CD14-positive monocyte (primary cell): Measurements from ENCODE around the gene RER1. TPM values are rescaled to one million over a fixed set of nuclear protein-coding genes. Genes with fewer than 3 reads are reported as not detected.

Experiments
- DNase-seq, 3 donors: peaks; one replicate each; pipeline ENCODE4 v3.0.0-alpha.2; 2011 to 2022
- H2AFZ ChIP-seq: 2 replicates; pipeline ENCODE4 v1.6.0; 2012; ENCODE audit warnings: mild to moderate bottlenecking, low read depth, low read length, inconsistent platforms; ENCODE audit not compliant: insufficient read depth, poor library complexity, severe bottlenecking
- H3K27ac ChIP-seq, 2 donors: 1 replicate in 1 of 2; 2 replicates in 1 of 2; pipeline ENCODE4 v1.5.1; 2012 to 2013; ENCODE audit warnings: low read length in 2 of 2, control low read depth in 1 of 2, inconsistent platforms in 1 of 2, low read depth in 1 of 2, mild to moderate bottlenecking in 1 of 2
- H3K27me3 ChIP-seq, 2 donors: one replicate each; pipeline versions ENCODE4 v1.6.0 to v1.6.1; 2011 to 2013; ENCODE audit warnings: low read length in 2 of 2; ENCODE audit not compliant: control insufficient read depth in 2 of 2, insufficient read depth in 2 of 2
- H3K36me3 ChIP-seq, 2 donors: replicated peaks in 1 of 2; 1 replicate in 1 of 2; 2 replicates in 1 of 2; pipeline versions ENCODE4 v1.5.1 to v1.6.1; 2012 to 2013; ENCODE audit warnings: low read length in 2 of 2, control low read depth in 1 of 2, inconsistent platforms in 1 of 2, mild to moderate bottlenecking in 1 of 2; ENCODE audit not compliant: insufficient read depth in 2 of 2, control insufficient read depth in 1 of 2
- H3K4me1 ChIP-seq, 2 donors: 1 replicate in 1 of 2; 2 replicates in 1 of 2; pipeline versions ENCODE4 v1.5.1 to v1.6.1; 2012 to 2013; ENCODE audit warnings: low read length in 2 of 2, control low read depth in 1 of 2, inconsistent platforms in 1 of 2, mild to moderate bottlenecking in 1 of 2, moderate library complexity in 1 of 2; ENCODE audit not compliant: insufficient read depth in 2 of 2, control insufficient read depth in 1 of 2
- H3K4me2 ChIP-seq: replicated peaks from 2 replicates; pipeline ENCODE3; 2012; ENCODE audit warnings: low read length, moderate library complexity, mild to moderate bottlenecking; ENCODE audit not compliant: poor library complexity, severe bottlenecking; ENCODE audit errors: extremely low read depth
- H3K4me3 ChIP-seq, 3 experiments: fragments of 200-600 bp in 1 of 3; sonication (generic) in 1 of 3; replicated peaks in 1 of 3; 1 replicate in 2 of 3; 2 replicates in 1 of 3; pipeline ENCODE4 v1.5.1; 2011 to 2013; ENCODE audit warnings: low read length in 3 of 3, mild to moderate bottlenecking in 3 of 3, control low read depth in 2 of 3, low read depth in 2 of 3, inconsistent platforms in 1 of 3, moderate library complexity in 1 of 3
- H3K79me2 ChIP-seq: 2 replicates; pipeline ENCODE4 v1.6.0; 2012; ENCODE audit warnings: mild to moderate bottlenecking, control low read depth, inconsistent platforms, low read length, moderate library complexity; ENCODE audit not compliant: insufficient read depth
- H3K9ac ChIP-seq: 2 replicates; pipeline ENCODE4 v1.6.0; 2017; ENCODE audit warnings: low read length, mild to moderate bottlenecking; ENCODE audit not compliant: insufficient read depth, poor library complexity, severe bottlenecking
- H3K9me3 ChIP-seq, 2 donors: replicated peaks in 1 of 2; 1 replicate in 1 of 2; 2 replicates in 1 of 2; pipeline versions ENCODE4 v1.5.1 to v1.6.1; 2012 to 2013; ENCODE audit warnings: low read length in 2 of 2, control low read depth in 1 of 2; ENCODE audit not compliant: control insufficient read depth in 1 of 2, insufficient read depth in 1 of 2
- H4K20me1 ChIP-seq: 2 replicates; pipeline ENCODE4 v1.6.0; 2012; ENCODE audit warnings: mild to moderate bottlenecking, low read length, control low read depth, moderate library complexity; ENCODE audit not compliant: insufficient read depth
- H3K27ac Mint-ChIP-seq, 7 donors: one replicate each; pipeline ENCODE4 v1.8.0; 2020; ENCODE audit warnings: mild to moderate bottlenecking in 7 of 7, mixed read lengths in 7 of 7, moderate library complexity in 6 of 7, inconsistent platforms in 2 of 7
- H3K27me3 Mint-ChIP-seq, 3 donors: one replicate each; pipeline ENCODE4 v1.8.0; 2021 to 2022; ENCODE audit warnings: low read depth in 3 of 3, mild to moderate bottlenecking in 3 of 3, mixed read lengths in 3 of 3, moderate library complexity in 3 of 3, inconsistent platforms in 1 of 3
- H3K36me3 Mint-ChIP-seq, 2 donors: one replicate each; pipeline ENCODE4 v1.8.0; 2020; ENCODE audit warnings: mixed read lengths in 2 of 2, inconsistent platforms in 1 of 2, mild to moderate bottlenecking in 1 of 2
- H3K4me1 Mint-ChIP-seq: one replicate; pipeline ENCODE4 v1.8.0; 2020; ENCODE audit warnings: mild to moderate bottlenecking, mixed read lengths
- H3K4me3 Mint-ChIP-seq, 2 donors: one replicate each; pipeline ENCODE4 v1.8.0; 2020; ENCODE audit warnings: mild to moderate bottlenecking in 2 of 2, mixed read lengths in 2 of 2, moderate library complexity in 1 of 2
- H3K9me3 Mint-ChIP-seq, 7 donors: one replicate each; pipeline ENCODE4 v1.8.0; 2020 to 2022; ENCODE audit warnings: mixed read lengths in 7 of 7, mild to moderate bottlenecking in 6 of 7, moderate library complexity in 6 of 7, inconsistent platforms in 2 of 7
- WGBS: methylation state at CpG from one replicate; pipeline ENCODE4 v1.1.5; 2013; ENCODE audit warnings: missing lambda C conversion rate; ENCODE audit not compliant: insufficient coverage; 5-methylcytosine and 5-hydroxymethylcytosine counted together
- intact Hi-C, 2 donors: fragments of 100-400 bp; cut with micrococcal nuclease; formaldehyde crosslinking; loops; one replicate each; pipeline versions ENCODE4 v1.15.0 to v1.15.1; 2023
- polyA plus RNA-seq, 3 donors: library from polyadenylated mRNA; depleted of rRNA in 1 of 3; unstranded in 2 of 3; stranded (reverse) in 1 of 3; fragments of 300-500 nt in 2 of 3; fragments of >200 nt in 1 of 3; fragmentation: Illumina TruSeq in 2 of 3; gene quantifications; 1 replicate in 2 of 3; 2 replicates in 1 of 3; pipeline ENCODE4 v1.2.3, GENCODE V29; 2012 to 2021
- TF ChIP-seq, protein P1 (sequence below): fragments of 200-600 bp; IDR thresholded peaks from one replicate; pipeline ENCODE4 v1.8.0; 2022; ENCODE audit warnings: antibody characterized with exemption, mild to moderate bottlenecking

RER1 gene
- polyA plus RNA-seq, 3 donors = 98.3 to 235 (median 193) TPM

GRCh38 chr1:2358072-2358471 is 33.6 kb upstream of the RER1 start:
- TF ChIP-seq, protein P1, sequence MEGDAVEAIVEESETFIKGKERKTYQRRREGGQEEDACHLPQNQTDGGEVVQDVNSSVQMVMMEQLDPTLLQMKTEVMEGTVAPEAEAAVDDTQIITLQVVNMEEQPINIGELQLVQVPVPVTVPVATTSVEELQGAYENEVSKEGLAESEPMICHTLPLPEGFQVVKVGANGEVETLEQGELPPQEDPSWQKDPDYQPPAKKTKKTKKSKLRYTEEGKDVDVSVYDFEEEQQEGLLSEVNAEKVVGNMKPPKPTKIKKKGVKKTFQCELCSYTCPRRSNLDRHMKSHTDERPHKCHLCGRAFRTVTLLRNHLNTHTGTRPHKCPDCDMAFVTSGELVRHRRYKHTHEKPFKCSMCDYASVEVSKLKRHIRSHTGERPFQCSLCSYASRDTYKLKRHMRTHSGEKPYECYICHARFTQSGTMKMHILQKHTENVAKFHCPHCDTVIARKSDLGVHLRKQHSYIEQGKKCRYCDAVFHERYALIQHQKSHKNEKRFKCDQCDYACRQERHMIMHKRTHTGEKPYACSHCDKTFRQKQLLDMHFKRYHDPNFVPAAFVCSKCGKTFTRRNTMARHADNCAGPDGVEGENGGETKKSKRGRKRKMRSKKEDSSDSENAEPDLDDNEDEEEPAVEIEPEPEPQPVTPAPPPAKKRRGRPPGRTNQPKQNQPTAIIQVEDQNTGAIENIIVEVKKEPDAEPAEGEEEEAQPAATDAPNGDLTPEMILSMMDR = no peak

GRCh38 chr1:2358651-2359640 is 32.7 kb upstream of the RER1 start:
- DNase-seq = no peak
- intact Hi-C loops = no loop called here
- no peak overlapping the region for H3K27ac Mint-ChIP-seq

More at GRCh38 chr1:2358072-2358471, 33.6 kb upstream of the RER1 start:
- Histone ChIP-seq H3K36me3 (no peaks in the 10 kb centered on the region), H4K20me1 (no peaks in the 10 kb centered on the region), H3K4me1 (peaks cover 0 to 3% of the 10 kb centered on the region in 2 donors), H3K79me2 (no peaks in the 10 kb centered on the region), H2AFZ (no peak overlapping the region), H3K4me2 (no peak overlapping the region), H3K9ac (no peak overlapping the region), H3K27me3 (no peaks in the 10 kb centered on the region), H3K9me3 (no peaks in the 10 kb centered on the region), H3K27ac (no peak overlapping the region), H3K4me3 (no peak overlapping the region)
- peaks cover 8% of the 10 kb centered on the region for H3K4me1 Mint-ChIP-seq
- intact Hi-C loops = no loop called here
- no peak overlapping the region for H3K4me3 Mint-ChIP-seq
- no peak overlapping the region for H3K27ac Mint-ChIP-seq
- H3K27me3 Mint-ChIP-seq = peaks cover 1 to 9% (median 4%) of the 10 kb centered on the region in 3 donors
- DNase-seq = no peak
- H3K9me3 Mint-ChIP-seq = peaks cover 0 to 10% (median under 1%) of the 10 kb centered on the region in 7 donors
- 96% methylated on average over 7 of the region's 13 CpGs for WGBS
- H3K36me3 Mint-ChIP-seq = no peaks in the 10 kb centered on the region

More at GRCh38 chr1:2358651-2359640, 32.7 kb upstream of the RER1 start:
- Histone ChIP-seq H2AFZ (no peak overlapping the region), H3K27ac (no peak overlapping the region), H3K27me3 (no peaks in the 10 kb centered on the region), H3K4me3 (no peak overlapping the region), H3K9ac (no peak overlapping the region), H3K9me3 (no peaks in the 10 kb centered on the region), H3K4me2 (no peak overlapping the region), H3K4me1 (peaks cover 0 to 3% of the 10 kb centered on the region in 2 donors), H3K36me3 (no peaks in the 10 kb centered on the region), H3K79me2 (no peaks in the 10 kb centered on the region), H4K20me1 (no peaks in the 10 kb centered on the region)
- no peaks in the 10 kb centered on the region for H3K36me3 Mint-ChIP-seq
- H3K27me3 Mint-ChIP-seq = peaks cover 1 to 9% (median 4%) of the 10 kb centered on the region in 3 donors
- H3K9me3 Mint-ChIP-seq = peaks cover 3 to 14% (median 8%) of the 10 kb centered on the region in 7 donors
- TF ChIP-seq, protein P1 = no peak
- WGBS = 85% methylated on average over 22 of the region's 24 CpGs
- H3K4me1 Mint-ChIP-seq = peaks cover 8% of the 10 kb centered on the region
- no peak overlapping the region for H3K4me3 Mint-ChIP-seq
